ENCODE results near the gene FAM111A. TPM values are rescaled to one million over a fixed set of nuclear protein-coding genes. Genes with fewer than 3 reads are reported as not detected.

Gene FAM111A
- polyA plus RNA-seq, 1 of the 3 experiments (the other 2 are of a cell fraction): 5.9 TPM

- no peak overlapping the region for H3K27ac ChIP-seq (ENCODE audit: low read depth in 2 of 2, low read length in 1 of 2)
- CTCF ChIA-PET: no interaction called here
- H3K9ac ChIP-seq: no peak overlapping the region
- DNase-seq: no peak
- 0 out of 2 replicates have a peak, but pooled peaks cover 8% of the 10 kb centered on the region for H3K9me3 ChIP-seq
- H4K20me1 ChIP-seq (ENCODE audit: insufficient read depth): no peaks in the 10 kb centered on the region
- H2AFZ ChIP-seq (ENCODE audit: low read depth): no peak overlapping the region
- WGBS (ENCODE audit: low lambda C conversion rate): 87% methylated on average over 1 of the region's 1 CpG
- TF ChIP-seq POLR2AphosphoS5 (IDR thresholded peaks at IDR 0.05; ENCODE audit: low read depth, low read length): no peak
- TF ChIP-seq CHD2 (IDR thresholded peaks at IDR 0.05; ENCODE audit: low read length, partially characterized antibody): no peak
- no peak for TF ChIP-seq NRF1 (IDR thresholded peaks at IDR 0.05; ENCODE audit: low read depth, low read length)
- no peak for TF ChIP-seq SIN3A (IDR thresholded peaks at IDR 0.05; ENCODE audit: borderline replicate concordance, low read depth, low read length)
- no peak for TF ChIP-seq IRF3 (IDR thresholded peaks at IDR 0.05; ENCODE audit: low read depth, low read length)
- TF ChIP-seq SMC3 (IDR thresholded peaks at IDR 0.05; ENCODE audit: low read depth, low read length): no peak
- TF ChIP-seq MAX (IDR thresholded peaks at IDR 0.05; ENCODE audit: low read depth): no peak
- no peak for TF ChIP-seq RCOR1 (IDR thresholded peaks at IDR 0.05; ENCODE audit: low read length)
- TF ChIP-seq RFX5 (IDR thresholded peaks at IDR 0.05; ENCODE audit: low read length): no peak
- no peak for TF ChIP-seq ELF1 (IDR thresholded peaks at IDR 0.05)
- TF ChIP-seq ZBTB33 (IDR thresholded peaks at IDR 0.05; ENCODE audit: borderline replicate concordance, low read depth): no peak
- TF ChIP-seq RAD21 (IDR thresholded peaks at IDR 0.05; ENCODE audit: low read length): no peak
- TF ChIP-seq GABPA (IDR thresholded peaks at IDR 0.05; ENCODE audit: low read depth): no peak
- no peak for TF ChIP-seq FOXM1 (IDR thresholded peaks at IDR 0.05; ENCODE audit: low read depth)
- no peak for TF ChIP-seq REST (IDR thresholded peaks at IDR 0.05; ENCODE audit: low read depth, low read length)
- TF ChIP-seq USF2 (IDR thresholded peaks at IDR 0.05; ENCODE audit: borderline replicate concordance, low read depth, low read length): no peak
- TF ChIP-seq FOXJ3 (CRISPR knock-in tag; IDR thresholded peaks at IDR 0.05): no peak
- H3K36me3 ChIP-seq (replicated peaks in 1 of 2; ENCODE audit: control insufficient read depth in 1 of 2, insufficient read depth in 2 of 2, low read length in 1 of 2): peaks cover 0 to 10% of the 10 kb centered on the region in 2 experiments
- no peaks in the 10 kb centered on the region for H3F3A ChIP-seq (replicated peaks; ENCODE audit: insufficient read depth)
- H3K4me3 ChIP-seq (ENCODE audit: low read depth in 2 of 2, low read length in 1 of 2): no peak overlapping the region
- H3K27me3 ChIP-seq (ENCODE audit: insufficient read depth): no peaks in the 10 kb centered on the region
- POLR2A ChIA-PET: no interaction called here
- H3K4me2 ChIP-seq: no peak overlapping the region
- no peaks in the 10 kb centered on the region for H3K4me1 ChIP-seq (ENCODE audit: control insufficient read depth in 1 of 2, insufficient read depth in 2 of 2, low read depth in 1 of 2, low read length in 1 of 2)
- H3K79me2 ChIP-seq (ENCODE audit: insufficient read depth): no peaks in the 10 kb centered on the region
- no peaks in the 10 kb centered on the region for H3K9me2 ChIP-seq
Observed at GRCh38 chr11:59115553-59115952, 27.1 kb upstream of the FAM111A start.
